Liver (tissue), 9 donors: ENCODE data around the gene FMO1. TPM values are rescaled to one million over a fixed set of nuclear protein-coding genes. Genes with fewer than 3 reads are reported as not detected.

Experiments used
- DNase-seq: peaks from one replicate; pipeline ENCODE4 v3.0.0-alpha.2; 2017; ENCODE audit warnings: low spot score
- H3K27ac ChIP-seq, 2 donors: one replicate each; pipeline ENCODE4 v1.7.0; 2013; ENCODE audit warnings: inconsistent platforms in 2 of 2, low read length in 2 of 2, control low read depth in 1 of 2, low read depth in 1 of 2, mild to moderate bottlenecking in 1 of 2
- H3K27me3 ChIP-seq, 4 donors: one replicate each; pipeline versions ENCODE4 v1.6.1 to v1.7.0; 2013; ENCODE audit warnings: low read length in 3 of 4, inconsistent platforms in 1 of 4, mild to moderate bottlenecking in 1 of 4, moderate library complexity in 1 of 4; ENCODE audit not compliant: control insufficient read depth in 4 of 4, insufficient read depth in 4 of 4
- H3K36me3 ChIP-seq, 4 donors: one replicate each; pipeline versions ENCODE4 v1.6.1 to v1.7.0; 2013; ENCODE audit warnings: low read length in 3 of 4, mild to moderate bottlenecking in 3 of 4, low read depth in 1 of 4, moderate library complexity in 1 of 4; ENCODE audit not compliant: control insufficient read depth in 4 of 4, insufficient read depth in 3 of 4
- H3K4me1 ChIP-seq, 4 donors: one replicate each; pipeline versions ENCODE4 v1.6.1 to v1.7.0; 2013; ENCODE audit warnings: low read length in 3 of 4, mild to moderate bottlenecking in 3 of 4, moderate library complexity in 1 of 4; ENCODE audit not compliant: control insufficient read depth in 4 of 4, insufficient read depth in 4 of 4
- H3K4me3 ChIP-seq, 3 donors: one replicate each; pipeline versions ENCODE4 v1.6.1 to v1.7.0; 2013; ENCODE audit warnings: low read length in 3 of 3, control low read depth in 1 of 3, low read depth in 1 of 3, mild to moderate bottlenecking in 1 of 3
- H3K9ac ChIP-seq, 2 donors: one replicate each; pipeline ENCODE4 v1.7.0; 2013; ENCODE audit warnings: low read length in 2 of 2, mild to moderate bottlenecking in 2 of 2, moderate library complexity in 2 of 2, control low read depth in 1 of 2, low read depth in 1 of 2
- H3K9me3 ChIP-seq, 4 donors: one replicate each; pipeline versions ENCODE4 v1.6.1 to v1.7.0; 2013; ENCODE audit warnings: low read length in 3 of 4; ENCODE audit not compliant: control insufficient read depth in 4 of 4
- ATF3 ChIP-seq: IDR thresholded peaks from 2 replicates; pipeline ENCODE4 v1.6.1; 2016; ENCODE audit warnings: antibody characterized with exemption
- CTCF ChIP-seq: fragments of 150-350 bp; IDR thresholded peaks from 2 replicates; pipeline ENCODE4 v1.5.1; 2017; ENCODE audit warnings: improper control_type of control experiment, low read depth, low read length; ENCODE audit not compliant: missing input control
- EGR1 ChIP-seq, 2 donors: IDR thresholded peaks; 2 replicates each; pipeline ENCODE4 v1.6.1; 2016 to 2018; ENCODE audit warnings: antibody characterized with exemption in 2 of 2, low read depth in 2 of 2
- FOXA1 ChIP-seq: IDR thresholded peaks from 2 replicates; pipeline ENCODE4 v1.6.1; 2016; ENCODE audit warnings: antibody characterized with exemption
- FOXA2 ChIP-seq: IDR thresholded peaks from 2 replicates; pipeline ENCODE4 v1.6.1; 2016; ENCODE audit warnings: antibody characterized with exemption
- GABPA ChIP-seq, 2 donors: IDR thresholded peaks in 1 of 2; conservative IDR thresholded peaks in 1 of 2; 2 replicates each; pipeline ENCODE4 v1.6.1; 2016; ENCODE audit warnings: antibody characterized with exemption in 2 of 2, mild to moderate bottlenecking in 1 of 2, moderate library complexity in 1 of 2
- HNF4G ChIP-seq: IDR thresholded peaks from 2 replicates; pipeline ENCODE4 v1.6.1; 2016; ENCODE audit warnings: antibody characterized with exemption
- MAX ChIP-seq: IDR thresholded peaks from 2 replicates; pipeline ENCODE4 v1.6.1; 2016; ENCODE audit warnings: antibody characterized with exemption
- RAD21 ChIP-seq, 2 donors: IDR thresholded peaks; 2 replicates each; pipeline ENCODE4 v1.6.1; 2016; ENCODE audit warnings: antibody characterized with exemption in 2 of 2, mild to moderate bottlenecking in 2 of 2
- RXRA ChIP-seq, 2 donors: IDR thresholded peaks; 2 replicates each; pipeline ENCODE4 v1.6.1; 2017 to 2018; ENCODE audit warnings: antibody characterized with exemption in 2 of 2, mild to moderate bottlenecking in 1 of 2
- TAF1 ChIP-seq: conservative IDR thresholded peaks from 2 replicates; pipeline ENCODE4 v1.6.1; 2016; ENCODE audit warnings: antibody characterized with exemption, mild to moderate bottlenecking
- YY1 ChIP-seq: IDR thresholded peaks from 2 replicates; pipeline ENCODE4 v1.6.1; 2016; ENCODE audit warnings: antibody characterized with exemption, mild to moderate bottlenecking
- ZBTB33 ChIP-seq: IDR thresholded peaks from 2 replicates; pipeline ENCODE4 v1.6.1; 2016; ENCODE audit warnings: antibody characterized with exemption
- WGBS: extraction: QIAGEN DNeasy Blood & Tissue Kit; methylation state at CpG from one replicate; pipeline ENCODE4 v1.1.7; 2013; 5-methylcytosine and 5-hydroxymethylcytosine counted together
- polyA plus RNA-seq, 2 donors: library from polyadenylated mRNA; stranded (reverse) in 1 of 2; unstranded in 1 of 2; fragments of 200-250 nt in 1 of 2; fragments of >200 nt in 1 of 2; fragmentation: Nextera tagmentation in 1 of 2; extraction: Ambion mirVana in 1 of 2; gene quantifications; one replicate each; pipeline versions ENCODE4 v1.2.1 to v1.2.3, GENCODE V29; 2013 to 2015
- total RNA-seq, 2 donors: library from RNA; depleted of rRNA; stranded (reverse); fragments of >200 nt; gene quantifications; one replicate each; pipeline ENCODE4 v1.2.3, GENCODE V29; 2014
- donor health status: healthy.
- donor health status: healthy.
- donor health status: healthy.
- donor health status: healthy.
- donor health status: healthy.

The FMO1 gene
- total and polyA plus RNA-seq, 4 donors, result 0.13 to 26.3 (median 0.62) TPM

- peak overlapping the region; percentile 53 to 58 for H3K9ac ChIP-seq
- peaks cover 0 to 3% (median 3%) of the 10 kb centered on the region in 4 donors for H3K4me1 ChIP-seq
- no peaks in the 10 kb centered on the region for H3K9me3 ChIP-seq
- H3K4me3 ChIP-seq, result peak overlapping the region; percentile 65 to 87 (median 67)
- WGBS, result 4% methylated on average over 34 of the region's 34 CpGs
- H3K27me3 ChIP-seq, result no peaks in the 10 kb centered on the region
- no peak overlapping the region for H3K27ac ChIP-seq
- no peaks in the 10 kb centered on the region for H3K36me3 ChIP-seq
- no peak for TF ChIP-seq HNF4G
- TF ChIP-seq ATF3, result no peak
- TF ChIP-seq CTCF, result peak; percentile 48
- peak in 1 of 2 donors; percentile 54 for TF ChIP-seq RAD21 (IDR thresholded peaks at IDR 0.05)
- no peak for TF ChIP-seq FOXA1
- TF ChIP-seq ZBTB33, result no peak
- no peak for DNase-seq
These were observed 3.0 kb downstream of the FMO1 start for GRCh38 chr1:171251042-171251951.

- Histone ChIP-seq H3K4me3 (peak overlapping the region; percentile 65 to 87 (median 67)), H3K4me1 (peaks cover 0 to 6% (median 5%) of the 10 kb centered on the region in 4 donors), H3K9ac (peak overlapping the region; percentile 53 to 58), H3K9me3 (no peaks in the 10 kb centered on the region), H3K27me3 (no peaks in the 10 kb centered on the region), H3K27ac (no peak overlapping the region), H3K36me3 (no peaks in the 10 kb centered on the region)
- TF ChIP-seq RXRA (IDR thresholded peaks at IDR 0.05), result no peak
- 45% methylated on average over 6 of the region's 6 CpGs for whole genome bisulfite sequencing
- DNase-seq, result no peak
These were observed 3.6 kb downstream of the FMO1 start for GRCh38 chr1:171251952-171252300.

- Histone ChIP-seq H3K27ac (no peak overlapping the region), H3K27me3 (no peaks in the 10 kb centered on the region), H3K4me3 (no peak overlapping the region), H3K9ac (no peak overlapping the region), H3K9me3 (no peaks in the 10 kb centered on the region), H3K4me1 (peaks cover 2 to 11% (median 8%) of the 10 kb centered on the region in 4 donors), H3K36me3 (no peaks in the 10 kb centered on the region)
- 85% methylated on average over 5 of the region's 5 CpGs for WGBS
- DNase-seq, result no peak
- TF ChIP-seq ZBTB33 (no peak), CTCF (no peak), RXRA (IDR thresholded peaks at IDR 0.05) (no peak), FOXA2 (no peak), EGR1 (IDR thresholded peaks at IDR 0.05; ENCODE audit: low read depth in 2 of 2) (no peak), GABPA (IDR thresholded peaks at IDR 0.05 in 1 of 2, conservative IDR thresholded peaks at IDR 0.05 in 1 of 2) (no peak), TAF1 (no peak), MAX (no peak), YY1 (no peak), HNF4G (no peak)
These were observed 4.2 kb downstream of the FMO1 start for GRCh38 chr1:171252482-171252881.
